HepG2 (cell line): Measurements from ENCODE around the gene SYNDIG1. TPM values are rescaled to one million over a fixed set of nuclear protein-coding genes. Genes with fewer than 3 reads are reported as not detected.

ENCODE experiments used
- ATAC-seq: fragments of 200-7000 bp; cut with Tn5 transposase; 3 replicates; pipeline ENCODE4 v1.9.1; 2020; ENCODE audit warnings: mild to moderate bottlenecking, moderate library complexity
- BruUV-seq: library from RNA; stranded (reverse); fragments of 400-500 nt; replicated peaks from 2 replicates; lab custom pipeline; 2021; lab: Mats Ljungman, UMichigan
- CTCF ChIA-PET: fragments of 300-600 bp; formaldehyde crosslinking; extraction: SDS; loops from one replicate; lab custom pipeline; 2021; ENCODE audit warnings: low total read pairs, inconsistent platforms, low intra/inter-chr PET ratio; lab: Yijun Ruan, JAX
- POLR2A ChIA-PET: fragments of 350-600 bp; sonication (Branson Sonifier 250); formaldehyde crosslinking; loops from one replicate; lab custom pipeline; 2020; ENCODE audit warnings: antibody characterized with exemption, inconsistent platforms; lab: Yijun Ruan, JAX
- DNase-seq: peaks from one replicate; pipeline ENCODE4 v3.0.0-alpha.2; 2015; ENCODE audit warnings: low spot score
- FAIRE-seq: peaks from 3 replicates; lab custom pipeline; 2011; peaks lifted over from hg19 to GRCh38; lab: Jason Lieb, UNC
- H2AFZ ChIP-seq: one replicate; pipeline ENCODE4 v1.6.1; 2011; ENCODE audit warnings: low read length, inconsistent platforms
- H3K27ac ChIP-seq: fragments of 300-600 bp; 3 replicates; pipeline ENCODE4 v1.8.0; 2011; ENCODE audit warnings: mixed run types, mild to moderate bottlenecking, mixed read lengths, low read length, inconsistent platforms; ENCODE audit not compliant: insufficient read depth; ENCODE audit errors: extremely low read length
- H3K27me3 ChIP-seq, 2 experiments: fragments of 200-600 bp in 1 of 2; 2 replicates in 1 of 2; 3 replicates in 1 of 2; pipeline versions ENCODE4 v1.6.0 to v1.8.0; 2011; ENCODE audit warnings: low read length in 2 of 2, mild to moderate bottlenecking in 2 of 2, moderate library complexity in 2 of 2, inconsistent platforms in 1 of 2; ENCODE audit not compliant: insufficient read depth in 2 of 2, control insufficient read depth in 1 of 2
- H3K36me3 ChIP-seq, 2 experiments: fragments of 200-600 bp in 1 of 2; replicated peaks in 1 of 2; 2 replicates in 1 of 2; 3 replicates in 1 of 2; pipeline versions ENCODE4 v1.5.1 to v1.8.0; 2011; ENCODE audit warnings: low read length in 2 of 2, inconsistent platforms in 1 of 2; ENCODE audit not compliant: insufficient read depth in 2 of 2, control insufficient read depth in 1 of 2
- H3K4me1 ChIP-seq: 2 replicates; pipeline ENCODE4 v1.5.1; 2012; ENCODE audit warnings: low read length, inconsistent platforms; ENCODE audit not compliant: insufficient read depth
- H3K4me2 ChIP-seq: 2 replicates; pipeline ENCODE4 v1.6.0; 2011; ENCODE audit warnings: low read depth, low read length, inconsistent platforms
- H3K4me3 ChIP-seq, 3 experiments: fragments of 200-600 bp in 1 of 3; sonication (generic), shearing (Covaris generic) in 1 of 3; replicated peaks in 1 of 3; 2 replicates each; pipeline ENCODE4 v1.5.1; 2011 to 2016; ENCODE audit warnings: low read length in 3 of 3, inconsistent platforms in 2 of 3, low read depth in 2 of 3, mild to moderate bottlenecking in 2 of 3, control low read depth in 1 of 3, mixed read lengths in 1 of 3; ENCODE audit not compliant: insufficient read depth in 1 of 3
- H3K79me2 ChIP-seq: one replicate; pipeline ENCODE4 v1.6.1; 2011; ENCODE audit warnings: low read length, inconsistent platforms; ENCODE audit not compliant: insufficient read depth
- H3K9ac ChIP-seq: 2 replicates; pipeline ENCODE4 v1.6.0; 2011; ENCODE audit warnings: mild to moderate bottlenecking, low read depth, low read length, inconsistent platforms; ENCODE audit not compliant: insufficient read depth
- H3K9me3 ChIP-seq: 2 replicates; pipeline ENCODE4 v1.5.1; 2012; ENCODE audit warnings: mild to moderate bottlenecking, low read length
- H4K20me1 ChIP-seq: 2 replicates; pipeline ENCODE4 v1.6.0; 2011; ENCODE audit warnings: inconsistent platforms, mild to moderate bottlenecking, low read length, moderate library complexity; ENCODE audit not compliant: insufficient read depth
- FOXK1 ChIP-seq: sonication (generic); formaldehyde crosslinking; IDR thresholded peaks from 2 replicates; pipeline ENCODE4 v1.4.0; 2020; ENCODE audit warnings: low read depth, missing genetic modification reagents, borderline replicate concordance
- PAX8 ChIP-seq: sonication (generic); formaldehyde crosslinking; IDR thresholded peaks from 2 replicates; pipeline ENCODE4 v1.8.0; 2022; ENCODE audit warnings: mild to moderate bottlenecking, missing genetic modification reagents, borderline replicate concordance
- RBAK ChIP-seq: sonication (generic); formaldehyde crosslinking; IDR thresholded peaks from 2 replicates; pipeline ENCODE4 v1.5.1; 2020; ENCODE audit warnings: mild to moderate bottlenecking, missing genetic modification reagents
- U2AF2 ChIP-seq: fragments of 200-400 bp; formaldehyde crosslinking; IDR thresholded peaks from 2 replicates; pipeline ENCODE4 v1.6.1; 2017; ENCODE audit warnings: low read depth, mild to moderate bottlenecking, low read length
- YEATS4 ChIP-seq: sonication (generic); formaldehyde crosslinking; IDR thresholded peaks from 2 replicates; pipeline ENCODE4 v1.4.0; 2020; ENCODE audit warnings: missing genetic modification reagents, borderline replicate concordance
- ZBTB34 ChIP-seq: sonication (generic); formaldehyde crosslinking; IDR thresholded peaks from 2 replicates; pipeline ENCODE4 v1.8.0; 2022; ENCODE audit warnings: mild to moderate bottlenecking, missing genetic modification reagents
- ZFP36L2 ChIP-seq: sonication (generic); formaldehyde crosslinking; IDR thresholded peaks from 2 replicates; pipeline ENCODE4 v1.4.0; 2020; ENCODE audit warnings: missing genetic modification reagents
- ZNF678 ChIP-seq: sonication (generic); formaldehyde crosslinking; IDR thresholded peaks from 2 replicates; pipeline ENCODE4 v1.4.0; 2020; ENCODE audit warnings: mild to moderate bottlenecking, missing genetic modification reagents
- WGBS: methylation state at CpG from one replicate; pipeline ENCODE4 v1.1.6; 2017; ENCODE audit warnings: low lambda C conversion rate; 5-methylcytosine and 5-hydroxymethylcytosine counted together
- in situ Hi-C: cut with HindIII; loops from 2 replicates; pipeline ENCODE4 v1.10.0; 2017; ENCODE audit warnings: low pct_unique_long_range_greater_than_20kb; ENCODE audit not compliant: extremely low pct_ligation_motif_present
- intact Hi-C: fragments of 100-400 bp; cut with micrococcal nuclease; formaldehyde crosslinking; loops from one replicate; pipeline ENCODE4 v1.10.0; 2022; ENCODE audit not compliant: unreplicated experiment
- polyA plus RNA-seq, 8 experiments: library from polyadenylated mRNA; depleted of rRNA in 3 of 8; stranded (reverse) in 7 of 8; unstranded in 1 of 8; fragments of >200 nt; fragmentation: Illumina TruSeq in 4 of 8; extraction: Trizol in 4 of 8; gene quantifications; 2 replicates each; pipeline versions ENCODE4 v1.2.1 to v1.2.3, GENCODE V29; 2011 to 2016; ENCODE audit warnings: low read depth in 4 of 8, missing spikeins in 1 of 8, mixed read lengths in 1 of 8; ENCODE audit not compliant: insufficient read depth in 1 of 8
- total RNA-seq, 5 experiments: library from RNA; depleted of rRNA; stranded (reverse); fragments of >200 nt; fragmentation: Illumina TruSeq; extraction: Trizol; gene quantifications; 2 replicates each; pipeline ENCODE4 v1.2.3, GENCODE V29; 2016; ENCODE audit warnings: low read depth in 1 of 5

The SYNDIG1 gene
- total and polyA plus RNA-seq, 2 of the 13 experiments (the other 11 are each of a cell fraction or from before 2014, with no cell fraction given) = not detected

DNA sequence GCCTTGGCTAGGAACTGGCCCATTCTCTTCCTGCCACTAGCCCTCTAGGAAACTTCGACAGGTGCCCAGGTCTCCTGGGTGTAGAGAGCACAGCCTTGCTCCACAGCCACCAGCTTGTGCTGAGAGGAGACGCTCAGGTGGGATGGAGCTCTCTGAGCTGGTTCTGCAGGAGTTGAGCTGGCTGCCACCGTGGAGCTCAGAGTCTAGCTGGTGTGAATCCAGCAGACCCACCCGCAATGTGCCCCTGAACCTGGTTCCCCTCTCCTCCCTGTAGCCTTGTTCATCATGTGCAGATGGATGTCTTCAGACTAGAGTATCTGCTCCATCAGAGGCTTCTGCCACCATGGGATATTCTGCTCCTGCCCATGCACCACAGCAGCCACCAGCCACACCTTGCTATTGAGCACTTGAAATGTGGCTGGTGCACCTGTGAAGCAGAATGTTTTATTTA, 222.5 kb downstream of the SYNDIG1 start:
- Histone ChIP-seq H3K4me1 (no peaks in the 10 kb centered on the region), H3K4me3 (no peak overlapping the region), H3K79me2 (no peaks in the 10 kb centered on the region), H3K27ac (no peak overlapping the region), H3K9me3 (peaks cover 6% of the 10 kb centered on the region; the same call in 1 of the 2 replicates), H3K4me2 (no peak overlapping the region), H3K27me3 (peaks cover 9 to 48% of the 10 kb centered on the region in 2 experiments; a peak in 2 of 5 replicates), H3K36me3 (no peaks in the 10 kb centered on the region), H2AFZ (no peak overlapping the region), H4K20me1 (no peaks in the 10 kb centered on the region), H3K9ac (no peak overlapping the region)
- ChIA-PET CTCF (no interaction called here), POLR2A (no interaction called here)
- ATAC-seq (no peak), DNase-seq (no peak), FAIRE-seq (no peak)
- in situ Hi-C loops = no loop called here
- intact Hi-C loops = no loop called here
- TF ChIP-seq RBAK (CRISPR knock-in tag) (no peak), FOXK1 (CRISPR knock-in tag) (no peak), U2AF2 (no peak), ZBTB34 (CRISPR knock-in tag) (no peak), YEATS4 (no peak), ZNF678 (no peak), ZFP36L2 (no peak), PAX8 (CRISPR knock-in tag) (no peak)
- no TSS peak for BruUV-seq
- 19% methylated on average over 4 of the region's 4 CpGs for WGBS
